Heart left ventricle (tissue), 16 donors: ENCODE measurements around the gene POU2AF1. TPM values are rescaled to one million over a fixed set of nuclear protein-coding genes. Genes with fewer than 3 reads are reported as not detected.

ENCODE experiments used
- ATAC-seq, 4 donors: fragments of 200-7000 bp; cut with Tn5 transposase; one replicate each; pipeline ENCODE4 v1.9.1; 2020 to 2022; ENCODE audit warnings: moderate library complexity in 4 of 4, mild to moderate bottlenecking in 3 of 4, moderate number of reproducible peaks in 1 of 4
- DNase-seq, 5 donors: peaks; one replicate each; pipeline ENCODE4 v3.0.0-alpha.2; 2020
- H3K27ac ChIP-seq, 12 donors: fragments of 200-600 bp; sonication (generic) in 4 of 12; one replicate each; pipeline versions ENCODE4 v1.5.0 to v1.8.0; 2016 to 2022; ENCODE audit warnings: mild to moderate bottlenecking in 2 of 12
- H3K27me3 ChIP-seq, 9 donors: fragments of 200-600 bp; sonication (generic) in 2 of 9; one replicate each; pipeline versions ENCODE4 v1.5.1 to v1.8.0; 2016 to 2022; ENCODE audit warnings: mild to moderate bottlenecking in 3 of 9
- H3K36me3 ChIP-seq, 9 donors: fragments of 200-600 bp; sonication (generic) in 2 of 9; one replicate each; pipeline versions ENCODE4 v1.5.0 to v1.8.0; 2018 to 2022; ENCODE audit warnings: mild to moderate bottlenecking in 2 of 9
- H3K4me1 ChIP-seq, 12 donors: fragments of 200-600 bp; sonication (generic) in 4 of 12; one replicate each; pipeline versions ENCODE4 v1.5.0 to v1.8.0; 2016 to 2022; ENCODE audit warnings: mild to moderate bottlenecking in 3 of 12
- H3K4me3 ChIP-seq, 12 donors: fragments of 200-600 bp; sonication (generic) in 4 of 12; one replicate each; pipeline versions ENCODE4 v1.5.0 to v1.8.0; 2017 to 2022; ENCODE audit warnings: mild to moderate bottlenecking in 9 of 12, moderate library complexity in 4 of 12
- H3K9me3 ChIP-seq, 12 donors: fragments of 200-600 bp; sonication (generic) in 4 of 12; one replicate each; pipeline versions ENCODE4 v1.5.0 to v1.8.0; 2016 to 2022; ENCODE audit warnings: mild to moderate bottlenecking in 1 of 12
- POLR2A ChIP-seq, 2 donors: fragments of 450-650 bp; IDR thresholded peaks; one replicate each; pipeline ENCODE4 v1.6.1; 2017; ENCODE audit warnings: antibody characterized with exemption in 2 of 2, mild to moderate bottlenecking in 2 of 2, moderate library complexity in 2 of 2
- WGBS, 4 donors: extraction: QIAGEN DNeasy Blood & Tissue Kit in 2 of 4; methylation state at CpG; one replicate each; pipeline versions ENCODE4 v1.1.5 to v1.1.7; 2013 to 2018; 5-methylcytosine and 5-hydroxymethylcytosine counted together
- intact Hi-C, 10 donors: fragments of 100-400 bp; cut with DNase I; formaldehyde crosslinking; loops; one replicate each; pipeline versions ENCODE4 v1.11.1 to v1.14.2; 2022
- polyA plus RNA-seq, 2 donors: library from polyadenylated mRNA; stranded (reverse); fragments of 200-250 nt; gene quantifications; one replicate each; pipeline ENCODE4 v1.2.3, GENCODE V29; 2013
- total RNA-seq, 9 donors: library from RNA; depleted of rRNA in 2 of 9; stranded (reverse); fragments of >200 nt in 2 of 9; fragmentation: NEBNext Ultra II Directional in 3 of 9; extraction: Animal tissue kit (Norgen Biotek cat#: 25700) in 3 of 9; gene quantifications; one replicate each; pipeline versions ENCODE4 v1.1.0 to v1.2.4, GENCODE V29; 2016 to 2023
- TF ChIP-seq, protein P1 (sequence below), 12 donors: fragments of 200-600 bp; sonication (generic) in 4 of 12; IDR thresholded peaks; one replicate each; pipeline versions ENCODE4 v1.5.0 to v1.8.0; 2018 to 2022; ENCODE audit warnings: antibody characterized with exemption in 12 of 12, mild to moderate bottlenecking in 5 of 12
- donor health status: ischemic (EF 13 %, LVEDD 7.1; RV severe dilation, severe dysfunction).
- donor health status: healthy with polysubstance abuse.
- donor health status: DM: no; HTN: yes; CAD: no.
- donor health status: DM: no; HTN: no; CAD: no.
- donor health status: ischemic (EF 25% LVEDD 6.9; RV normal size, moderate dysfunction).
- donor health status: ischemic (EF 25% LVEDD 5.7; RV mildly dilated, moderate dysfunction).
- donor health status: healthy.
- donor health status: DM: yes; HTN: yes; CAD: no.
- donor health status: ischemic (EF 35%, LVEDD 5.7; RV mildly dilated, moderate dysfunction).
- donor health status: nonischemic (EF 11% LVEDD 7.7; RV severe dilation, severe dysfunction).
- donor health status: DM: yes; HTN: yes; CAD: no.
- donor health status: PGD.
- donor health status: ischemic (EF 29% LVEDD 5.4; RV normal size, mild dysfunction).
- donor health status: nonischemic (EF 23%, LVEDD 6.1; RV moderate dilation, normal function).

The POU2AF1 gene
- total and polyA plus RNA-seq, 11 donors, result 0.07 to 1.3 (median 0.24) TPM; not detected in 7

DNA sequence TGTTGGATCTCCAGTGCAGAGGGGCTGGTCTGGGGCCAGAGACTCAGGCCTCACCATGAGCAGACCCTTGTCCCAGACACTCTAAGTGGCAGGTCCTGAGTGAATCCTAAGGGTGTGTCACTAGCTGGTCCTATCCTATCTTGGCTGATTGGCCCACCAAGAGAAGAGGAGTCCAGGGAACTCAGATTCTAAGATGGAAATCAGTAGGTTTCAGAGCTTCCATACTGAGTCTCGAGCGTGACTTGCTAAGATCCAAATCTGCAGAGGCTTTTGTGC, 10.9 kb downstream of the POU2AF1 start:
- no peak for ATAC-seq
- intact Hi-C loops, result loop anchor here in 1 of 10 donors (2.0 kb wide), 1 partner anchor 17 kb away; no protein-coding TSS in a partner anchor
- Histone ChIP-seq H3K27ac (no peak overlapping the region), H3K4me3 (no peak overlapping the region), H3K4me1 (no peaks in the 10 kb centered on the region), H3K27me3 (no peaks in the 10 kb centered on the region), H3K9me3 (no peaks in the 10 kb centered on the region), H3K36me3 (no peaks in the 10 kb centered on the region)
- DNase-seq, result no peak
- 75 to 95% (median 94%) methylated on average over 2 of the region's 2 CpGs for WGBS, 4 donors
- TF ChIP-seq, protein P1, sequence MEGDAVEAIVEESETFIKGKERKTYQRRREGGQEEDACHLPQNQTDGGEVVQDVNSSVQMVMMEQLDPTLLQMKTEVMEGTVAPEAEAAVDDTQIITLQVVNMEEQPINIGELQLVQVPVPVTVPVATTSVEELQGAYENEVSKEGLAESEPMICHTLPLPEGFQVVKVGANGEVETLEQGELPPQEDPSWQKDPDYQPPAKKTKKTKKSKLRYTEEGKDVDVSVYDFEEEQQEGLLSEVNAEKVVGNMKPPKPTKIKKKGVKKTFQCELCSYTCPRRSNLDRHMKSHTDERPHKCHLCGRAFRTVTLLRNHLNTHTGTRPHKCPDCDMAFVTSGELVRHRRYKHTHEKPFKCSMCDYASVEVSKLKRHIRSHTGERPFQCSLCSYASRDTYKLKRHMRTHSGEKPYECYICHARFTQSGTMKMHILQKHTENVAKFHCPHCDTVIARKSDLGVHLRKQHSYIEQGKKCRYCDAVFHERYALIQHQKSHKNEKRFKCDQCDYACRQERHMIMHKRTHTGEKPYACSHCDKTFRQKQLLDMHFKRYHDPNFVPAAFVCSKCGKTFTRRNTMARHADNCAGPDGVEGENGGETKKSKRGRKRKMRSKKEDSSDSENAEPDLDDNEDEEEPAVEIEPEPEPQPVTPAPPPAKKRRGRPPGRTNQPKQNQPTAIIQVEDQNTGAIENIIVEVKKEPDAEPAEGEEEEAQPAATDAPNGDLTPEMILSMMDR (IDR thresholded peaks at IDR 0.05), result no peak
- no peak for TF ChIP-seq POLR2A (IDR thresholded peaks at IDR 0.05)

DNA sequence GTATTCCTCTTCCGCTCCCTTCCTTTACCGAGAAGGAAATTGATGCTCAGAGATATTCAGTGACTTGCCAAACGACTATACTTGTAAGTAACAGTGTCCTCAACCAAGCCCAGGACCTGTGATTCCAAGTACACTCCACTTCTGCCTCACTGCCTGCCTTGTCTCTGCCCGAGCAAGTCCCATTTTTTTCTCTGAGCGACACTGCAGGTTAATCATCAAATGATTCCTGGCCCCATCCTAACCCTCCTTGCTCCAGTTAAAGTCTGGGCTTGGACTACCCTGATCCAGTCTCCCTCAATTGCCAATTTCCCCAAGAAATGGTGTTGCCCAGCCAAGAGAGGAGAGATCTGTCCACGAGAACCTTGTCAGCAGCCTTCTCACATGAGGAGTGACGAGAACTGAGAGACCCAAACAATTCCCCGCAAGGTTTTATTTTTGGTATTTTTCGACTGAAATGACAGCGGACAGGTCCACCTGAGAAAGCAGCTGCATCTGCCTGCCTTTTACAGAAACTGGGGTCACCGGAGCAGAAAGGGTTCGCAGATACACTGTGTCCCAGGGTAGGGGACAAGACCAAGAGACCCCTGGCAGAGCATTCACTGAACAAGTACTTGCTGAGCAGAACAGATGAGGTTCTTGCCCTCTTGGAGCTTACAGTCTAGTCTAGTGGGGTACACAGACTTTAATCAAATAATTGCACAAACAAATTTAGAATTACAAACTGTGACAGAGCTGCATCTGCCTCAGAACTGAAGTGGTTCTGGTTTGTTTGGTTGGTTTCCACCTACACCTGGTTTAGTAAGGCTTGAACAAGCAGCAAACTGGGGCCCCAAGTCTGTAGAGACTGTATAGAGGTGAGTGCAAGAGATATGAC, 11.4 kb downstream of the POU2AF1 start:
- no peaks in the 10 kb centered on the region for H3K36me3 ChIP-seq
- no peak overlapping the region for H3K4me3 ChIP-seq
- 90% methylated on average over 12 of the region's 12 CpGs for WGBS, 4 donors
- intact Hi-C loops, result loop anchor here in 1 of 10 donors (2.0 kb wide), 1 partner anchor 17 kb away; no protein-coding TSS in a partner anchor
- DNase-seq (no peak), ATAC-seq (no peak)
- no peaks in the 10 kb centered on the region for H3K27me3 ChIP-seq
- H3K9me3 ChIP-seq, result no peaks in the 10 kb centered on the region
- no peak for TF ChIP-seq POLR2A (IDR thresholded peaks at IDR 0.05)
- TF ChIP-seq, protein P1 (IDR thresholded peaks at IDR 0.05), result no peak
- no peak overlapping the region for H3K27ac ChIP-seq
- no peaks in the 10 kb centered on the region for H3K4me1 ChIP-seq

DNA sequence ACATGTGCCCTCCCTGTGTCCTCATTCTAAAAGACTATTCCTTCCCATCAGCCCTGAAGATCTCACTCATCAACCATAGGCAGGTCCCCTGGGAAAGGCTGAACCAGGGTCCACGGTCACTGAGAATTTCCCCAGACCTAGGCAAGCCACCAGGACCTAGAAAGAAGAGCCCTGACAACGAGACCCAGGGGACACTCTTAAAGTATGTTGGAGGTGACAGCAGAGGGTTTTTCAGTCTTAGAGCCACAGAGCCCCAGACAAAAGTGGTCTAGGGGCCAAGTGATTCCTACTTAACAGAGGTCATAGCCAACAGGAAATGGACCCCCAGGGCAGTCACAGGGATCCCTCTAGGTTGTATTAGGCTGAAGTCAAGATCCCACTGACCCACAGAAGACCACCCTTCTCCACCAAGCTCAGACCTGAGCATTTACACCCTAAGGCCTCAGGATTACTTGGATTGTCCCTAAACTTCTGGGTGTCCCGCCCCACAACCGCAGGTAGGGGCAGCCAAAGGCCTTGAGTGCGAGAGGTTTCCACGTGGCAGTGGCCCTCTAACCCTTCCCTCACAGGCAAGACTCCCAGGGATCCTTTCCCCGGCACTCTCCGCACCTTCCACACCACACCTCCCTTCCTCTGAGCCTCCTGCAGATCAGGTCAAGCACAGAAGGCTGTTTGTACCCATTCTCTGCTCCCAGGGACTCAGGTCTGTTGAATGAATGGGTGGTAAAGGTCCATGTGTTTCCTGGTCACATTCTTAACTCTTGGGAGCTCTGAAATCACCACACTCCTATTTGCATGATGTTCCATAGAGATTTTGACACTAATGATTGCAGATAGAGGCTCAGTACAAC, 12.3 kb downstream of the POU2AF1 start:
- H3K36me3 ChIP-seq, result no peaks in the 10 kb centered on the region
- no peak for TF ChIP-seq POLR2A (IDR thresholded peaks at IDR 0.05)
- no peak overlapping the region for H3K4me3 ChIP-seq
- H3K27ac ChIP-seq, result no peak overlapping the region
- 85 to 93% (median 87%) methylated on average over 7 to 8 of the region's 8 CpGs for WGBS, 4 donors
- H3K9me3 ChIP-seq, result no peaks in the 10 kb centered on the region
- DNase-seq, result no peak
- H3K27me3 ChIP-seq, result no peaks in the 10 kb centered on the region
- ATAC-seq, result no peak
- no peaks in the 10 kb centered on the region for H3K4me1 ChIP-seq
- intact Hi-C loops, result no loop called here

DNA sequence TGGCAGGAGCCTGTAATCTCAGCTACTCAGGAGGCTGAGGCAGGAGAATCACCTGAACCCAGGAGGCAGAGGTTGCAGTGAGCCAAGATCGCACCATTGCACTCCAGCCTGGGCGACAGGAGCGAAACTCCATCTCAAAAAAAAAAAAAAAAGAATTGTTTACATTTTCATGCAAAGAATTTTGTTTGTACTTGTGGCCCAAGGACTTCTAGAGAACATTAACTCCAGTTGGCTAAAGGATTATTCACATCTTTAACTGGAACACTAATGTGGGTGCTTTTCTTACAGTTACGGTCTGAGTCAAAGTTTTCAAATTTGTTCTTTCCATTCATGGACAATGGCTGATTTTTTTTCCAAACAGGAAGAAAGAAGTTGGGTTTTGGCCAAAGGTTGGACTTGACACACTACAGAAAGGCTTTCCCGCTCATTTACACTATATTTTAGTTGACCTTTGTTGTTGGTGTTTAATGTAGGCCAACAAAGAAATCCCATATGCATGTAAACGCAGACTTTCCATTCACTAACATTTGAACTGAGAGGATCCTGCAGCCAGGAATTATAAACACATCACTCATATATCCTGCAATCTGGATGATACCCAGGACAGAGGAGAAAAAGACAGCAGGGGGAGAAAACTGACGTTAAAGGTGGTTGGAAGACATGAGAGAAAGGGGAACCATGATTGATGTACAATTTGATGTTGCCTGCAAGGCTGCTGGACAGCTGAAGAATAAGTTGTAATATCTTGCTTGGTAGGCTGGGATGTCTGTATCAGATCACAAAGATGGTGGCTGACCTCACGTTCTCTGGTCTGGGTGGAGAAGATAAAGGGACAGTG, 13.1 kb downstream of the POU2AF1 start:
- TF ChIP-seq, protein P1 (IDR thresholded peaks at IDR 0.05), result no peak
- no peak for TF ChIP-seq POLR2A (IDR thresholded peaks at IDR 0.05)
- no peak for ATAC-seq
- H3K27ac ChIP-seq, result no peak overlapping the region

More for the DNA sequence above, 13.1 kb downstream of the POU2AF1 start:
- no peak overlapping the region for H3K4me3 ChIP-seq
- H3K4me1 ChIP-seq, result no peaks in the 10 kb centered on the region
- 76 to 83% (median 79%) methylated on average over 8 of the region's 8 CpGs for WGBS, 4 donors
- no peaks in the 10 kb centered on the region for H3K27me3 ChIP-seq
- H3K9me3 ChIP-seq, result no peaks in the 10 kb centered on the region
- DNase-seq, result no peak
- no peaks in the 10 kb centered on the region for H3K36me3 ChIP-seq
- intact Hi-C loops, result no loop called here
